ENCODE results near the gene MLPH.

DNA sequence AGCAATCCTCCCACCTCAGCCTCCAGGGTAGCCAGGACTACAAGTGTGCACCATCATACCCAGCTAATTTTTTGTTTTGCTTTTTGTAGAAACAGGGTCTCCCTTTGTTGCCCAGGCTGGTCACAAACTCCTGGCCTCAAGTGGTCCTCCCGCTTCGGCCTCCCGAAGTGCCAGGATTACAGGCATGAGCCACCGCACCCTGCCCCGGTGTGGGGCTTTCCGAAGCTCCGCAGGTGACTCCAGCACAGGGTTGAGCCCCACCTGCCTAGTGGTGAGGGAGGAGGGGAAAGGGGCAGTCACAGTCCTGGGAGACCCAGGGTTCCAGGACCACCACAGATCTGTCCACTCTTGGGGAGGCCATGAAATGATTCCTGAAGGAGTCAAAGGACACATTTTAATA lies 84.5 kb downstream of the MLPH start:
- TF ChIP-seq CTCF (conservative IDR thresholded peaks at IDR 0.05 in 1 of 2, IDR thresholded peaks at IDR 0.05 in 1 of 2; ENCODE audit: extremely low read depth in 1 of 2, insufficient read depth in 1 of 2, low read depth in 1 of 2, low read length in 2 of 2), result no peak
- TF ChIP-seq EZH2 (IDR thresholded peaks at IDR 0.05; ENCODE audit: borderline replicate concordance, low read length), result no peak

All from mammary epithelial cell (primary cell).